Stomach smooth muscle (tissue), 2 donors: Measurements from ENCODE around the gene RASIP1.
A peak's percentile ranks its signal among the peaks of the same experiment; 100 is the strongest.

Experiments used
- H3K27ac ChIP-seq: one replicate; pipeline ENCODE4 v1.7.0; 2013; ENCODE audit warnings: mild to moderate bottlenecking, low read length, inconsistent platforms
- H3K27me3 ChIP-seq, 2 donors: one replicate each; pipeline ENCODE4 v1.7.0; 2013; ENCODE audit warnings: low read length in 2 of 2; ENCODE audit not compliant: insufficient read depth in 2 of 2, control insufficient read depth in 1 of 2
- H3K36me3 ChIP-seq, 2 donors: one replicate each; pipeline ENCODE4 v1.7.0; 2013; ENCODE audit warnings: low read length in 2 of 2; ENCODE audit not compliant: control insufficient read depth in 2 of 2, insufficient read depth in 2 of 2
- H3K4me1 ChIP-seq: one replicate; pipeline ENCODE4 v1.7.0; 2013; ENCODE audit warnings: low read length; ENCODE audit not compliant: control insufficient read depth, insufficient read depth
- H3K4me3 ChIP-seq, 2 donors: one replicate each; pipeline ENCODE4 v1.7.0; 2013; ENCODE audit warnings: low read length in 2 of 2
- H3K9ac ChIP-seq, 2 donors: one replicate each; pipeline ENCODE4 v1.7.0; 2013; ENCODE audit warnings: low read length in 2 of 2, mild to moderate bottlenecking in 1 of 2
- H3K9me3 ChIP-seq, 2 donors: one replicate each; pipeline ENCODE4 v1.7.0; 2013; ENCODE audit warnings: low read length in 2 of 2; ENCODE audit not compliant: control insufficient read depth in 2 of 2
- donor health status: healthy.
- donor health status: Pancreatic carcinoma.

The RASIP1 gene

GRCh38 chr19:48755787-48756186, 15.4 kb upstream of the RASIP1 start:
- Histone ChIP-seq H3K9me3 (no peaks in the 10 kb centered on the region), H3K36me3 (no peaks in the 10 kb centered on the region), H3K4me3 (no peak overlapping the region), H3K9ac (no peak overlapping the region), H3K27ac (no peak overlapping the region), H3K27me3 (peaks cover 16 to 23% of the 10 kb centered on the region in 2 donors), H3K4me1 (peaks cover 7% of the 10 kb centered on the region)

- no peak within 1 kb of the TSS for H3K27ac ChIP-seq
- no peaks in the 10 kb centered on the region for H3K36me3 ChIP-seq
- H3K4me3 ChIP-seq = no peak within 1 kb of the TSS
- peaks cover 7% of the 10 kb centered on the region for H3K4me1 ChIP-seq
- no peaks in the 10 kb centered on the region for H3K9me3 ChIP-seq
- no peak within 1 kb of the TSS for H3K9ac ChIP-seq
- H3K27me3 ChIP-seq = peaks cover 22 to 29% of the 10 kb centered on the region in 2 donors
Measured at GRCh38 chr19:48755084-48755641, 14.8 kb upstream of the RASIP1 start, which contains the start of gene FGF21. Gene FGF21 (plus strand): TSS chr19:48755524. CDS start chr19:48756237, 713 bp downstream.

- no peaks in the 10 kb centered on the region for H3K36me3 ChIP-seq
- H3K27ac ChIP-seq = no peak within 1 kb of the TSS
- no peaks in the 10 kb centered on the region for H3K9me3 ChIP-seq
- peaks cover 31 to 36% of the 10 kb centered on the region in 2 donors for H3K27me3 ChIP-seq
- H3K4me3 ChIP-seq = peak within 1 kb of the TSS; percentile 53 to 64
- peaks cover 7% of the 10 kb centered on the region for H3K4me1 ChIP-seq
- peak within 1 kb of the TSS in 1 of 2 donors; percentile 13 for H3K9ac ChIP-seq
Measured at GRCh38 chr19:48752496-48753365, 12.3 kb upstream of the RASIP1 start, which contains the start of gene FUT1. Gene FUT1 (minus strand): TSS chr19:48752641. CDS start chr19:48751281, 1,360 bp downstream.

GRCh38 chr19:48751845-48752495, 11.6 kb upstream of the RASIP1 start:
- Histone ChIP-seq H3K27me3 (peaks cover 33 to 36% of the 10 kb centered on the region in 2 donors), H3K4me1 (peaks cover 7% of the 10 kb centered on the region), H3K9ac (peak overlapping the region in 1 of 2 donors; percentile 13), H3K9me3 (no peaks in the 10 kb centered on the region), H3K36me3 (no peaks in the 10 kb centered on the region), H3K4me3 (peak overlapping the region; percentile 53 to 64), H3K27ac (no peak overlapping the region)

GRCh38 chr19:48750771-48751504, 10.5 kb upstream of the RASIP1 start:
- no peaks in the 10 kb centered on the region for H3K9me3 ChIP-seq

GRCh38 chr19:48750351-48750750, 9.9 kb upstream of the RASIP1 start:
- H3K4me3 ChIP-seq = no peak overlapping the region
- H3K9ac ChIP-seq = no peak overlapping the region
- no peak overlapping the region for H3K27ac ChIP-seq
- H3K4me1 ChIP-seq = peaks cover 7% of the 10 kb centered on the region
- peaks cover 46 to 52% of the 10 kb centered on the region in 2 donors for H3K27me3 ChIP-seq
- H3K9me3 ChIP-seq = no peaks in the 10 kb centered on the region
- H3K36me3 ChIP-seq = no peaks in the 10 kb centered on the region

More at GRCh38 chr19:48750771-48751504, 10.5 kb upstream of the RASIP1 start:
- H3K4me1 ChIP-seq = peaks cover 7% of the 10 kb centered on the region
- no peak overlapping the region for H3K4me3 ChIP-seq
- no peaks in the 10 kb centered on the region for H3K36me3 ChIP-seq
- H3K27ac ChIP-seq = no peak overlapping the region
- no peak overlapping the region for H3K9ac ChIP-seq
- peaks cover 43 to 46% of the 10 kb centered on the region in 2 donors for H3K27me3 ChIP-seq

- Histone ChIP-seq H3K36me3 (no peaks in the 10 kb centered on the region), H3K4me3 (no peak overlapping the region), H3K4me1 (peaks cover 7% of the 10 kb centered on the region), H3K9me3 (no peaks in the 10 kb centered on the region), H3K27me3 (peaks cover 45 to 53% of the 10 kb centered on the region in 2 donors), H3K9ac (no peak overlapping the region), H3K27ac (no peak overlapping the region)
Measured at GRCh38 chr19:48749571-48750198, 9.3 kb upstream of the RASIP1 start.

- no peaks in the 10 kb centered on the region for H3K4me1 ChIP-seq
- H3K9me3 ChIP-seq = no peaks in the 10 kb centered on the region
- H3K27ac ChIP-seq = no peak within 1 kb of the TSS
- H3K36me3 ChIP-seq = no peaks in the 10 kb centered on the region
- H3K4me3 ChIP-seq = peak within 1 kb of the TSS; percentile 19 to 59
- H3K27me3 ChIP-seq = peaks cover 38 to 39% of the 10 kb centered on the region in 2 donors
- H3K9ac ChIP-seq = no peak within 1 kb of the TSS
Measured at GRCh38 chr19:48746738-48747575, 6.5 kb upstream of the RASIP1 start, which contains the start of gene IZUMO1. Gene IZUMO1 (minus strand): TSS chr19:48746909. CDS start chr19:48745859, 1,050 bp downstream.

- Histone ChIP-seq H3K4me3 (no peak overlapping the region), H3K36me3 (no peaks in the 10 kb centered on the region), H3K27ac (no peak overlapping the region), H3K27me3 (peaks cover 33 to 34% of the 10 kb centered on the region in 2 donors), H3K9ac (no peak overlapping the region), H3K9me3 (no peaks in the 10 kb centered on the region), H3K4me1 (no peaks in the 10 kb centered on the region)
Measured at GRCh38 chr19:48746110-48746509, 5.7 kb upstream of the RASIP1 start.
